Measurements from ENCODE around the gene ATP5F1E. TPM values are rescaled to one million over a fixed set of nuclear protein-coding genes. Genes with fewer than 3 reads are reported as not detected.

Gene ATP5F1E
- total RNA-seq, 1 experiment from 2014 or later = 52.7 TPM

DNA sequence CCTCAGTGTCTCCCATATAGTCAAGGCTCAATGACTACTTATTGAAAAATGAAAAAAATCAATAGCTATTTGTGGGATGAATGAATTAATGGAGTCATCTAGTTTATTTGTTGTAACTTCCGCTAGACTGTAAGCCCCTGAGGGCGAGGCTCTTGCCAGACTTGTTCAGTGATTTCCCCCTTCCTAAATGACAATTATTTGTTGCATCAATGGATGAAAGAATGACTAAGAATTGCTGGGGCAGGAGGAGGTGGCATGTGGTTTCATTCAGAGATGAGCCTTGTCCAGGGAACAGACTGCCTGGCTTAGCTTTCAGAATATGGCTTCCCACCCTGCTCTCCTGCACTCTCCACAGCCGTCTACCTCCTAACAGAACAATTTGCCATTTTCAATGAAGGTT is 11.6 kb upstream of the ATP5F1E start:
- peaks cover 13 to 18% of the 10 kb centered on the region in 2 experiments for H3K4me1 Mint-ChIP-seq
- Histone ChIP-seq H3T11ph (ENCODE audit: low read length) (no peak overlapping the region), H2AFZ (ENCODE audit: low read length) (no peak overlapping the region), H3K27me3 (ENCODE audit: insufficient read depth, low read length) (no peaks in the 10 kb centered on the region), H2AK5ac (ENCODE audit: insufficient read length, low read length) (no peak overlapping the region), H3K14ac (ENCODE audit: insufficient read depth, low read length) (no peak overlapping the region), H2BK20ac (ENCODE audit: low read depth, low read length, poor library complexity, severe bottlenecking) (no peak overlapping the region), H3K27ac (ENCODE audit: insufficient read length, low read depth, low read length) (no peak overlapping the region), H3K23ac (ENCODE audit: insufficient read length, low read depth, low read length) (no peak overlapping the region), H4K5ac (ENCODE audit: insufficient read length, low read depth, low read length) (no peak overlapping the region), H3K18ac (ENCODE audit: insufficient read length, low read depth, low read length) (no peak overlapping the region), H4K20me1 (ENCODE audit: control insufficient read depth, insufficient read depth, insufficient read length) (no peaks in the 10 kb centered on the region), H2BK12ac (ENCODE audit: insufficient read length, low read depth, low read length) (no peak overlapping the region), H3K4me2 (ENCODE audit: insufficient read depth, insufficient read length, low read length) (no peak overlapping the region), H3K23me2 (ENCODE audit: insufficient read length, low read depth, low read length, poor library complexity, severe bottlenecking) (peaks cover 9% of the 10 kb centered on the region), H4K91ac (ENCODE audit: insufficient read length, low read depth, low read length) (no peak overlapping the region), H2BK15ac (ENCODE audit: low read depth, low read length) (no peak overlapping the region), H3K4ac (ENCODE audit: low read depth, low read length) (no peak overlapping the region), H3K9me3 (ENCODE audit: control insufficient read depth, low read depth, low read length) (no peaks in the 10 kb centered on the region), H3K9ac (ENCODE audit: extremely low read depth, insufficient read length, low read length) (no peak overlapping the region), H3K79me1 (ENCODE audit: insufficient read depth, low read depth, low read length, poor library complexity, severe bottlenecking) (no peaks in the 10 kb centered on the region), H2BK120ac (ENCODE audit: low read depth, low read length, poor library complexity, severe bottlenecking) (no peak overlapping the region), H4K8ac (replicated peaks; ENCODE audit: insufficient read length, low read depth, low read length) (no peak overlapping the region), H3K56ac (ENCODE audit: insufficient read length, low read depth, low read length) (no peak overlapping the region), H2BK5ac (ENCODE audit: insufficient read length, low read length) (no peak overlapping the region), H3K79me2 (ENCODE audit: insufficient read depth, low read length) (peaks cover 10% of the 10 kb centered on the region), H3K4me1 (ENCODE audit: insufficient read depth, low read length) (no peaks in the 10 kb centered on the region)
- H3K36me3 Mint-ChIP-seq (ENCODE audit: insufficient read depth in 1 of 3, low read depth in 3 of 3) = peaks cover 9 to 17% (median 13%) of the 10 kb centered on the region in 3 experiments; a peak in 6 of 7 replicates
- no peak overlapping the region for H3K27ac Mint-ChIP-seq
- peak overlapping the region; percentile 33 to 61; a peak in 2 of 5 replicates for H3K4me3 Mint-ChIP-seq
- no peak for DNase-seq
- WGBS (ENCODE audit: extremely low coverage, insufficient read length, low lambda C conversion rate) = no CpG with 5 or more reads among the region's 3 CpGs
- TF ChIP-seq, protein P1, sequence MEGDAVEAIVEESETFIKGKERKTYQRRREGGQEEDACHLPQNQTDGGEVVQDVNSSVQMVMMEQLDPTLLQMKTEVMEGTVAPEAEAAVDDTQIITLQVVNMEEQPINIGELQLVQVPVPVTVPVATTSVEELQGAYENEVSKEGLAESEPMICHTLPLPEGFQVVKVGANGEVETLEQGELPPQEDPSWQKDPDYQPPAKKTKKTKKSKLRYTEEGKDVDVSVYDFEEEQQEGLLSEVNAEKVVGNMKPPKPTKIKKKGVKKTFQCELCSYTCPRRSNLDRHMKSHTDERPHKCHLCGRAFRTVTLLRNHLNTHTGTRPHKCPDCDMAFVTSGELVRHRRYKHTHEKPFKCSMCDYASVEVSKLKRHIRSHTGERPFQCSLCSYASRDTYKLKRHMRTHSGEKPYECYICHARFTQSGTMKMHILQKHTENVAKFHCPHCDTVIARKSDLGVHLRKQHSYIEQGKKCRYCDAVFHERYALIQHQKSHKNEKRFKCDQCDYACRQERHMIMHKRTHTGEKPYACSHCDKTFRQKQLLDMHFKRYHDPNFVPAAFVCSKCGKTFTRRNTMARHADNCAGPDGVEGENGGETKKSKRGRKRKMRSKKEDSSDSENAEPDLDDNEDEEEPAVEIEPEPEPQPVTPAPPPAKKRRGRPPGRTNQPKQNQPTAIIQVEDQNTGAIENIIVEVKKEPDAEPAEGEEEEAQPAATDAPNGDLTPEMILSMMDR (conservative IDR thresholded peaks at IDR 0.05) = no peak
- H3K9me3 Mint-ChIP-seq = no peaks in the 10 kb centered on the region; a peak in 1 of 5 replicates
- H3K27me3 Mint-ChIP-seq (ENCODE audit: low read depth) = peaks cover 15% of the 10 kb centered on the region
